Activated CD4-positive, alpha-beta T cell treated with anti-CD3 and anti-CD28 coated beads, Interleukin-2, Interleukin-6, amounts not matched to agents 100 ng/mL and 50 ng/mL, durations not matched to agents 16 hours and 8 hours (primary cell): Measurements from ENCODE around the gene WDR27.
A peak's percentile ranks its signal among the peaks of the same experiment; 100 is the strongest.

Experiments
- DNase-seq: peaks from one replicate; pipeline ENCODE4 v3.0.0-alpha.2; 2020

WDR27 gene

GRCh38 chr6:169707772-169708171, 5.9 kb upstream of the WDR27 start:
- no peak for DNase-seq

GRCh38 chr6:169702840-169703246, 1.0 kb upstream of the WDR27 start:
- no peak for DNase-seq

DNA sequence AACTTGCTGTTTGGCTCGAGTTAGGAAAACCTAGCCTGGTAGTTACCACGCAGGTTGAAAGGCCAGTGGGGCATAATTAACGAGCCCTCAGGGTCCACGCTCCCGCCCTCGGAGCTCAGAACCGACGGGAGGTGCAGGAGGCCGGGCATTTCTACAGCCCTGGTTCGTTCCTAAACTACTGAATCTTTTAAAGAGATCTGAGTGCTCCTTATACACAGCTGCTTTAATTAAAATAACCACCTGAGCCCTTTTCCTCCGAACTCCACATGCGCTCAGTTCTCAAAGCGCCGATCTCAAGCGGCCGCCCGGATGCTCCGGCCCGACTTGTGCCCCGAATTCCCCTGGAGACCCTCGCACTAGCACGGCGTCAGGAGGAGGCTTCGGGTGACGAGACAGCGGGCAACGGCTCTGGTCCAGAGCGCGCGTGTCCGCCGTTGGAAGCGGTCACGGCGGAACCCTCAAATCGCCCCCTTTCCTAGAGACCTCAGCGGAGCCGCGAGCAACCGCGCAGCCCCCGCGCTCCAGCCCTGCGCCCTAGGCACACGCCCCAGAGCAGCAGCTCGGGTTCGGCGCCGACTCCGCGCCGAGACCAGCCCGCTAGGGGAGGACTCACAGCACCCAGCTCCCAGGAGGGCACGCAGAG, 397 bp downstream of the WDR27 start:
- DNase-seq: peak; percentile 29

- no peak for DNase-seq
Measured at GRCh38 chr6:169700296-169700695, 1.5 kb downstream of the WDR27 start.

GRCh38 chr6:169697115-169697514, 4.7 kb downstream of the WDR27 start:
- DNase-seq: peak; percentile 17

- no peak for DNase-seq
Measured at GRCh38 chr6:169695131-169695530, 6.7 kb downstream of the WDR27 start.

- no peak for DNase-seq
Measured at GRCh38 chr6:169692516-169692915, 9.3 kb downstream of the WDR27 start.

GRCh38 chr6:169691260-169691659, 10.6 kb downstream of the WDR27 start:
- no peak for DNase-seq

GRCh38 chr6:169689287-169689686, 12.5 kb downstream of the WDR27 start:
- DNase-seq: peak; percentile 19

- DNase-seq: no peak
Measured at GRCh38 chr6:169685860-169686259, 16.0 kb downstream of the WDR27 start.

GRCh38 chr6:169684056-169684455, 17.8 kb downstream of the WDR27 start:
- no peak for DNase-seq

GRCh38 chr6:169678342-169678741, 23.5 kb downstream of the WDR27 start:
- no peak for DNase-seq

GRCh38 chr6:169677096-169677495, 24.7 kb downstream of the WDR27 start:
- no peak for DNase-seq

DNA sequence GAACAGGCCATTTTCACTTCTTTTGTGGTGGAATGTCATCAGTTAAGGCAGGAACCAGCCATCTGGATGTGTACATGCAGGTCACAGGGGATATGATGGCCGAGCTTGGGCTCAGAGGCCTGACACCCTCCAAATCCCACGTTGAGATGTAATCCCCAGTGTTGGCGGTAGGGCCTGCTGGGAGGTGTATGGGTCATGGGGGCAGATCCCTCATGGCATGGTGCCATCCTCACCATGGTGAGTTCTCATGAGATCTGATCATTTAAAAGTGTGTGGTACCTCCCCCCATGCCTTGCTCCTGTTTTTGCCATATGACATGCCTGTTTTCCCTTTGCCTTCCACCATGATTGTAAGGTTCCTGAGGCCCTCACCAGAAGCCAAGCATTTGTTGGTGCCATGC, 26.8 kb downstream of the WDR27 start:
- DNase-seq: no peak

DNA sequence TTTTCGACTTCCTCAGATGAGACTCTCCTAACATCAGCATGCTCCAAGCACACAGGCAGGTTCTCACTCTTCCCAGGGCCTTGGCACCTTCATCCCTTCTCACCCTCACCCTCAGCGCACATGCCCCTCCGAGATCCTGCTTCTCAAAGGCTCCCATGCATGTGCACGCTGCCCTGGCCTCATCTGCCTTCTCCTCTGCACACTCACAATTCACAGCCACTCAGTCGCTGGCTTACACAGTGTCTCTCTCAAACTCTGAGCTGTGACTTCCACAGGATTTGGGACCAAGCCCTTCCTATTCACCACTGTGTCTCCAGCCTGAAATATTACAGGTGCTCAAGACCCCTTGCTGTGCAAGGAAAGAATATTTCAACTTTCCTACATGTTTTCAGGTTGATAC, 30.3 kb downstream of the WDR27 start:
- DNase-seq: no peak

DNA sequence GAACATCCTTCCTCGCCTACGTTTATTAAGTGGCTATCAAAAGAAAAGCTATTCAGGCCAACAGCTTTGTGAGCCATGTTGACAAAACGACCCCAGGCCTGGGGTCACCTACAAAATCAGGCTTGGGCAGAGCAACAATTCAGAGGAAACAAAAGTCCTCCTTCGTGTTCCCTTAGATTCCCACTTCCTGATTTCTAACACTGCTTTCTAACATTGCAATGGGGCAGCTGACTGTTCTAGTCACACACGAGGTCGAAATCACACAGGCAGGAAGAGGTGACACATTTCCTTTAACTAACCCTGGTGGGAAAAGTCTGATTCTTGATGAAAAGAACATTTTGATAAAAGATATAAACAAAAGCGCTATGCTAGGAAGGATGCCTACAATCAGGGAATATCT, 31.9 kb downstream of the WDR27 start:
- no peak for DNase-seq

GRCh38 chr6:169669147-169669546, 32.7 kb downstream of the WDR27 start:
- no peak for DNase-seq

GRCh38 chr6:169668203-169668847, 33.5 kb downstream of the WDR27 start:
- DNase-seq: no peak

DNA sequence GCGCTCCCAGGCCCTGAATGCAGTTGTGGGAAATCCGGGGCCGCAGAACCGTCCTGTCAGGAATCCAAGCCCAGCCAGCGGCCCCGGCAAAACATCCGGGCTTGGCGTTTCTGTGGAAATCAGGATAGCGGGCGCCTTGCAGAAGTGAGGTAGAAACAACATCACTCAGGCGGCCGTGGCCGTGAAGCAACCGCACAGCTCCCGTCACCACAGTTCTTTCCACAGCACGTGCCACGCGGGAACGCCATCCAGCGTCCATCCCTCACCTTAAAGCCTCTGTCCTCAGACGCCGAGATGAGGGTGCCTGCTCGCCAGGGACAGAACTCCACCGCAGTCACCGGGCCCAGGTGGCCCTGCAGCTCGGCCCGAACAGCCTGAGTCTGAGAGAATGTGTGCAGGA, 34.1 kb downstream of the WDR27 start:
- DNase-seq: no peak

GRCh38 chr6:169666441-169666840, 35.4 kb downstream of the WDR27 start:
- DNase-seq: no peak

GRCh38 chr6:169665289-169665688, 36.5 kb downstream of the WDR27 start:
- DNase-seq: no peak

- no peak for DNase-seq
Measured at GRCh38 chr6:169664227-169664626, 37.6 kb downstream of the WDR27 start.

GRCh38 chr6:169663468-169663867, 38.4 kb downstream of the WDR27 start:
- no peak for DNase-seq

- DNase-seq: no peak
Measured at GRCh38 chr6:169661391-169661756, 40.5 kb downstream of the WDR27 start.

- DNase-seq: no peak
Measured at GRCh38 chr6:169660751-169661390, 41.0 kb downstream of the WDR27 start.
